ENCODE data around the gene APOL6.

DNA sequence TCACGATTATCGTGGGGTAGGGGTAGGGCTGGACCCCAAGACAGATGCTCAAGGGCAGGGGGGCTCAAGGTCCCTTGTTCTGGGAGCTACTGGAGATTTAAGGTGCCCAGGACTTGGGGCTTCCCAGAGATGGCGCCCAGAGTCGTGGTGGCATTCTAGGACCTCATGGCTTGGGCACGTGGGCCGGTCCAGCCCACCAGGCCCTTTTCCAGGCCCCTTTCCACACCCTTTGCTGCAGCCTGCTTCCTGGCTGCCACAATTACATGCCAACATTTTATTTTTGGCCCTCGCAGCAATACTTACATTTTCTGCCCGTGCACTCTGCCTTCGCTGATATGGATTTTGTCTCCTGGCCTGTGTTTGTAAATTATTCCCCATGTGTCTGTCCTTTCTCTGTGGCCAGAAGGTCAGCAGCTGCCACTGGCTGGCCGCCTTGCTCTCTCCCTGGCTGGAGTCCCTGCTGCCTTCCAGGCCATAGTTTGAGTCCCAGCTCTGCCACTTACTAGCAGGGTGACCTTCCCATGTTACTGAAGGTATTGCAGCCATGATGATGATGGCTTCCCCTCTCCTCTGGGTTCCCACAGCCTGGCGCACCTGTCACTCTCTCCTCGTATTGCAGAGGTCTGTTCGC is 42.3 kb upstream of the APOL6 start:
- TF ChIP-seq, protein P1, sequence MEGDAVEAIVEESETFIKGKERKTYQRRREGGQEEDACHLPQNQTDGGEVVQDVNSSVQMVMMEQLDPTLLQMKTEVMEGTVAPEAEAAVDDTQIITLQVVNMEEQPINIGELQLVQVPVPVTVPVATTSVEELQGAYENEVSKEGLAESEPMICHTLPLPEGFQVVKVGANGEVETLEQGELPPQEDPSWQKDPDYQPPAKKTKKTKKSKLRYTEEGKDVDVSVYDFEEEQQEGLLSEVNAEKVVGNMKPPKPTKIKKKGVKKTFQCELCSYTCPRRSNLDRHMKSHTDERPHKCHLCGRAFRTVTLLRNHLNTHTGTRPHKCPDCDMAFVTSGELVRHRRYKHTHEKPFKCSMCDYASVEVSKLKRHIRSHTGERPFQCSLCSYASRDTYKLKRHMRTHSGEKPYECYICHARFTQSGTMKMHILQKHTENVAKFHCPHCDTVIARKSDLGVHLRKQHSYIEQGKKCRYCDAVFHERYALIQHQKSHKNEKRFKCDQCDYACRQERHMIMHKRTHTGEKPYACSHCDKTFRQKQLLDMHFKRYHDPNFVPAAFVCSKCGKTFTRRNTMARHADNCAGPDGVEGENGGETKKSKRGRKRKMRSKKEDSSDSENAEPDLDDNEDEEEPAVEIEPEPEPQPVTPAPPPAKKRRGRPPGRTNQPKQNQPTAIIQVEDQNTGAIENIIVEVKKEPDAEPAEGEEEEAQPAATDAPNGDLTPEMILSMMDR (IDR thresholded peaks at IDR 0.05) = no peak
- no peak for TF ChIP-seq POLR2A (IDR thresholded peaks at IDR 0.05)

Measured in body of pancreas (tissue), 4 donors.